Prostate gland (tissue), 2 donors: ENCODE results near the gene FOXD1.

ENCODE experiments used
- CTCF ChIP-seq, 4 experiments: fragments of 200-600 bp in 2 of 4; fragments of 450-650 bp in 2 of 4; sonication (generic) in 2 of 4; IDR thresholded peaks; 1 replicate in 3 of 4; 2 replicates in 1 of 4; pipeline ENCODE4 v1.5.1; 2016 to 2019; ENCODE audit warnings: antibody characterized with exemption in 4 of 4, mild to moderate bottlenecking in 2 of 4, moderate library complexity in 2 of 4
- POLR2A ChIP-seq: fragments of 450-650 bp; IDR thresholded peaks from one replicate; pipeline ENCODE4 v1.6.1; 2016; ENCODE audit warnings: antibody characterized with exemption, mild to moderate bottlenecking
- POLR2AphosphoS5 ChIP-seq: sonication (generic); formaldehyde crosslinking; IDR thresholded peaks from one replicate; pipeline ENCODE4 v1.6.1; 2017; ENCODE audit warnings: antibody characterized with exemption

- TF ChIP-seq CTCF (IDR thresholded peaks at IDR 0.05), result no peak
- TF ChIP-seq POLR2AphosphoS5, result no peak
- no peak for TF ChIP-seq POLR2A
These were observed 14.1 kb downstream of the FOXD1 start for GRCh38 chr5:73434461-73434860.
